GM21723 (cell line): ENCODE measurements around the gene SLC8A3.
"Not testable (repeated sequence)": the region's sequence is repeated elsewhere in the genome, so short reads cannot be mapped to it uniquely, and the experiment has no call there.

Experiments used
- ATAC-seq: cut with Tn5 transposase; IDR thresholded peaks from one replicate; pipeline ENCODE4 v1.9.1; 2021; ENCODE audit warnings: mild to moderate bottlenecking, moderate library complexity; ENCODE audit not compliant: unreplicated experiment

Gene SLC8A3

GRCh38 chr14:70188659-70189455 is at the start of gene SLC8A3:
TSS of gene SLC8A3 (minus strand) at chr14:70188951. CDS start at chr14:70168422, 20,529 bp downstream.
- peak; percentile 38 for ATAC-seq

GRCh38 chr14:70237710-70238109 is 49.0 kb upstream of the SLC8A3 start:
- ATAC-seq = no peak

GRCh38 chr14:70234066-70234950 is 45.6 kb upstream of the SLC8A3 start:
- ATAC-seq = no peak

GRCh38 chr14:70231756-70232544 is 43.2 kb upstream of the SLC8A3 start:
- not testable (repeated sequence) for ATAC-seq

GRCh38 chr14:70229877-70230640 is 41.3 kb upstream of the SLC8A3 start:
- ATAC-seq = not testable (repeated sequence)

- no peak for ATAC-seq
These were observed 25.1 kb upstream of the SLC8A3 start for GRCh38 chr14:70213721-70214282.

- ATAC-seq = no peak
These were observed 24.0 kb upstream of the SLC8A3 start for GRCh38 chr14:70212752-70213151.

GRCh38 chr14:70208380-70208779 is 19.6 kb upstream of the SLC8A3 start:
- ATAC-seq = no peak

GRCh38 chr14:70203686-70204085 is 14.9 kb upstream of the SLC8A3 start:
- ATAC-seq = no peak

- ATAC-seq = no peak
These were observed 13.2 kb upstream of the SLC8A3 start for GRCh38 chr14:70201994-70202393.

- ATAC-seq = no peak
These were observed 4.6 kb upstream of the SLC8A3 start for GRCh38 chr14:70193396-70193795.

GRCh38 chr14:70192915-70193314 is 4.2 kb upstream of the SLC8A3 start:
- ATAC-seq = no peak

- ATAC-seq = no peak
These were observed 1.4 kb upstream of the SLC8A3 start for GRCh38 chr14:70190156-70190555.

GRCh38 chr14:70189456-70190077 is 816 bp upstream of the SLC8A3 start:
- ATAC-seq = no peak

GRCh38 chr14:70188322-70188658 is 461 bp downstream of the SLC8A3 start:
- ATAC-seq = peak; percentile 19

GRCh38 chr14:70186900-70187451 is 1.8 kb downstream of the SLC8A3 start:
- ATAC-seq = no peak

GRCh38 chr14:70183991-70184390 is 4.8 kb downstream of the SLC8A3 start:
- ATAC-seq = peak; percentile 63

GRCh38 chr14:70181276-70181675 is 7.5 kb downstream of the SLC8A3 start:
- no peak for ATAC-seq

GRCh38 chr14:70180718-70181117 is 8.0 kb downstream of the SLC8A3 start:
- no peak for ATAC-seq
